ENCODE measurements around the gene USP34.
A peak's percentile ranks its signal among the peaks of the same experiment; 100 is the strongest.
"Not testable (repeated sequence)": the region's sequence is repeated elsewhere in the genome, so short reads cannot be mapped to it uniquely, and the experiment has no call there.

USP34 gene

DNA sequence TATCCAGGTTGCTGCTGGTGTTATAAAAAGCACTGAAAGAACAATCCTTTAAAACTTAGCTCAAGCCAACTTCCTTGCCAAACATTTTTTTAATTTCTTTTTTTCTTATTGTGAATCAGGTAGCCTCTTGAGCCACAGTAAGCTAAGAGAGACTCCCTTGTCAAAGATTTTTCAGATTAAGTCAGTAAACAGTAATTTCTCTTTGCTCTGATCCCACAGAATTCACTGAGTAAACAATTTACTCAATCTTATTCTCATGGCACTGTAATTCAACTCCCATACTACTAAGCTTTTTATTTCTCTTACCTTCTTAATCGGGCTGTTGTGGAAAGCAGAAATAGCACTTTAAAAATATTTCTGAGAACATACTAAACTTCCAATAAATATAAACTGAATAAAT lies 226.2 kb downstream of the USP34 start:
- FAIRE-seq, result no peak

DNA sequence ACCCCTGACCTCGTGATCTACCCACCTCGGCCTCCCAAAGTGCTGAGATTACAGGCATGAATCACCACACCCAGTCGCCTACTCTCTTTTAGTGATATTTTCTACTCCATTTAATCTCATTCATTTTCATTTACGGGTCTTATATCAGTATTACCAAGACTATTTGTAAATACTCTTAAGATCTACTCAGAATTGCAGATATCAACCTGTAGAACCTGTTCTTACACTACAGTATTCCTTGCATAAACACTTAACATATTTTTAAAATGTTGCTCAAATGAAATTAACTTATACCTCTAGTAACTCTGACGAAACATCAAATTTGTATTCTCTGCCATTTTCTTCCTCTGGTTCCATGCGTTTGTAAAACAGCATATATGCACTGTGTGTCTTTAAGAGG lies 229.6 kb downstream of the USP34 start:
- FAIRE-seq, result no peak

- peak; percentile 75 for FAIRE-seq
Measured at GRCh38 chr2:61238219-61239012, 232.5 kb downstream of the USP34 start.

DNA sequence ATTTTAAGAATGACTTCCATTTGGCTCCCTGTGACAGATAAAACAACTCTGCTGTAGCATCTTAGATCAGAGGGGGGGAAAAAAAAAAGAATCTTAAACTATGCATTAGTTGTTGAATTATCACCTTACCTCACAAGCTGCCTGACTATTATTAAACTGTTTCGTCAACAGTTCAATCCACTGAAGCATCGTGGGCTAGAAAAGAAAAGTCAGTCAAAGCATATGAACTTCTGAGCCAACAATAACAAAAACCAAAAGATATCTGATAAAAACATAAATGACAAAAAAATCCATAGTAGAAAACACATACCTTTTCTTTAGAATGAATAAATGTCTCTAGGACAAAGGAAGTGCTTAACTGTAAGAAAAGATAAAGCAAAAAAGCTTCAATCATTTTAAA lies 235.2 kb downstream of the USP34 start:
- no peak for FAIRE-seq

DNA sequence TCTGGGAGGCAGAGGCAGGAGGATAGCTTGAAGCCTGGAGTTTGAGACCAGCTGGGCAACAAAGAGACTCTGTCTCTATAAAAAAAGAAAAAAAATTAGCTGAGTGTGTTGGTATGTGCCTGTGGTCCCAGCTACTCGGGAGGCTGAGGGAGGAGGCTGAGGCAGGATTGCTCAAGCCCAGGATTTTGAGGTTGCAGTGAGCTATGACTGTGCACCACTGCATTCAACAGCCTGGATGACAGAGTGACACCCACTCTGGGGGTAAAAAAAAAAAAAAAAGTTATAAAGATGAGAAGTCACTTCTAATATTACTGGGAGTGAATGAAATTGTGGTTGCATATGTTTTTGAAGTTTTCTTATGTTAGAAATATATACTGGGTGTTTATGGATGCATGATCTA lies 237.3 kb downstream of the USP34 start:
- FAIRE-seq, result no peak

GRCh38 chr2:61229936-61230335 lies 241.0 kb downstream of the USP34 start:
- FAIRE-seq, result no peak

DNA sequence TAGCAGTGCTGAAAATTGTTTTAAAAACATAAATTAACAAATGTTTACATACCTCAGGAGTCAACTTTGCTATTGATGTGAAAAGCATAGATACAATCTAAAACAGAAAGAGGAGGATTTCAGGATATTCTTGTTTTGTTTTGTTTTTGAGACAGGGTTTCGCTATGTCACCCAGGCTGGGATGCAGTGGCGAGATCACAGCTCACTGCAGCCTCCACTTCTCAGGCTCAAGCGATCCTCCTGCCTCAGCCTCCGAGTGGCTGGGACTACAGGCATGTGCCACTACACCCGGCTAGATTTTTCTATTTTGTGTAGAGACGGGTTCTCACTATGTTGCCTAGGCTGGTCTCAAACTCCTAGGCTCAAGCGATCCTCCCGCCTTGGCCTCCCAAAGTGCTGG lies 248.3 kb downstream of the USP34 start:
- FAIRE-seq, result no peak

GRCh38 chr2:61221819-61222218 lies 249.1 kb downstream of the USP34 start:
- no peak for FAIRE-seq

- no peak for FAIRE-seq
Measured at GRCh38 chr2:61220768-61221167, 250.1 kb downstream of the USP34 start.

GRCh38 chr2:61218817-61219170 lies 252.1 kb downstream of the USP34 start:
- no peak for FAIRE-seq

DNA sequence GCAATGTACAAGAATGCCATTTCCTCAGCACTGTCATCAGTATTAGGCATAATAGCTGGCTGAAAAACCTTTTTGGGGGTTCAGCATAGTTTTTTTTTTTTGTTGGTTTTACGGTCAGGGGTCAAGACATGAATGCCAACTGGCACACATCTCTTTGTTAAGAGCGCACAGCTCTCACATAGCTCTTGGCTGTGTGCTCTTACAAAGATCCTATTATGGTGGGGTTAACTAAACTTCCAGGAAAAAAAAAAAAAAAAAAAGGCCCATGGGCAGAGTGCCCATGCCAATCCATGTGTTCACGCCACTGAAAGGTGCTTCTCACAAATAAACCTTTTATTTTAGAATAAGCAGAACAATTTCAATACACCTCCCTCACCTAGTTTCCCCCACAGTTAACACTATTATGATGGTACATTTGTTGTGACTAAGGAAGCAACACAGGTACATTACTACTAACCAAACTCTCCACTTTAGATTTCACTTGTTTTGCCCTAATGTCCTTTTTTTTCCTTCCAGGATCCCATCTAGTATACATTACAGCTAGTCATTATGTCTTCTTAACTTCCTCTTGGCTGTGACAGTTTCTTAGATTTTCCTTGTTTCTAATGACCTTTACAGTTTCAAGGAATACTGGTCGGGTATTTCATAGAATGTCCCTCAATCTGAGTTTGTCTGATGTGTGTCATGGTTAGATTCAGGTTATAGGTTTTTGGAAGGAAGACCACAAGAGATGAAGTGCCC lies 252.6 kb downstream of the USP34 start:
- FAIRE-seq, result no peak

- FAIRE-seq, result no peak
Measured at GRCh38 chr2:61214171-61214570, 256.7 kb downstream of the USP34 start.

GRCh38 chr2:61210332-61210981 lies 260.4 kb downstream of the USP34 start:
- FAIRE-seq, result no peak

- no peak for FAIRE-seq
Measured at GRCh38 chr2:61205132-61205531, 265.8 kb downstream of the USP34 start.

DNA sequence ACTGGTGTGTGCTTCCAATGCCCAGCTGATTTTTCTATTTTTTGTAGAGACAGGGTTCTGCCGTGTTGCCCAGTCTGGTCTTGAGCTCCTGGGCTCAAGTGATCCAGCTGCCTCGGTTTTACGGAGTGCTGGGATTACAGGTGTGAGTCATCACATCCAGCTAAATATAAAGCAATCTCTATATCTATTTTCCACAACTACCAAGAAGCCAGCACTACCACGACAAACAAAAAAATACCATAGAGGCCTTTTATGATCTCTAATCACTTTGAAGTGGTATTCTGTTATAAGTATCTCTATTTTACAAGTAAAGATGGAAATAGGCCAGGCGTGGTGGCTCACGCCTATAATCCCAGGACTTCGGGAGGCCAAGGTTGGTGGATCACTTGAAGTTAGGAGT lies 274.2 kb downstream of the USP34 start:
- FAIRE-seq, result no peak

DNA sequence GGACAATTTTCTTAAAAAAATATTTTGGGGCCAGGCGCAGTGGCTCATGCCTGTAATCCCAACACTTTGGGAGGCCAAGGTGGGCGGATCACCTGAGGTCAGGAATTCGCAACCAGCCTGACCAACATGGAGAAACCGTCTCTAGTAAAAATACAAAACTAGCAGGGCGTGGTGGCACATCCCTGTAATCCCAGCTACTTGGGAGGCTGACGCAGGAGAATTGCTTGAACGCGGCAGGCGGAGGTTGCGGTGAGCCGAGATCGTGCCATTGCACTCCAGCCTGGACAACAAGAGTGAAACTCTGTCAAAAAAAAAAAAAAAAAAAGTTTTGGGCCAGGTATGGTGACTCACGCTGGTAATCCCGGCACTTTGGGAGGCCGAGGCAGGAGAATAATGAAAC lies 276.2 kb downstream of the USP34 start:
- not testable (repeated sequence) for FAIRE-seq

DNA sequence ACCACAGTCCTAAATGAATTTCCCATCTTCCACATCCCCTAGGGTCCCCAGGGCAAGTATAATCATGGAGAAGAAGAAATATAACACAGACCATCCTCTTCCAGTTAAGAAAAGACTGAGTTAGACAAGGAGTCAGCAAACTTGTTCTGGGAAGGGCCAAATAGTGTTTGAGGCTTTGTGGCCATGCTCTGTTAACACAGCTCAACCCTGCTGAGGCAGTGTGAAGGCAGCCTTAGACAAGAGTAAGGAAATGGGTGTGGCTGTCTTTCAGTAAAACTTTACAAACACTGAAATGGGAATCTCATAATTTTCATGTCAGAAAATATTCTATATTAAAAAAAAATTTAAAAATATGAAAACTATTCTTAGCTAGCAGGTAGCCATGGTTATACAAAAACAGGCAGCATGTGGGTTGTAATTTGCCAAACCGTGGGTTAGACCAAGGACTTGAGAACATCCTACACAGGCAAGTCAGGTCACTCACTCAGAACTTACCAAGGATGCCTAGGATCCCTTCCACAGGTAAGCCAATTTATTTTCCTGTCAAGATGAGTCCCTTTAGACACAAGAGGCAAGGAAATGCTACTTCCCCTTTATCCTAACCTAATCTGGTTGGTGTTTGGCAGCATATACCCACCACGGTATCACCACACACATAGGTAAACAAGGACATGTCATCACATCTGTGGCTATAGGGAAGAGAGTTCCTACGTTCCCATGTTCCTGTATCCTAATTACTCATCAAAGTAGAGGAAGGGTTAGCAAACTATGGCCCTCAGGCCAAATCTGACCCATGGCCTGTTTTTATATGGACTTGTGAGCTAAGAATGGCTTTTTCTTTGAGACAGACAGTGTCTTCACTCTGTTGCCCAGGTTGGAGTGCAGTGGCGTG lies 277.0 kb downstream of the USP34 start:
- FAIRE-seq, result no peak

DNA sequence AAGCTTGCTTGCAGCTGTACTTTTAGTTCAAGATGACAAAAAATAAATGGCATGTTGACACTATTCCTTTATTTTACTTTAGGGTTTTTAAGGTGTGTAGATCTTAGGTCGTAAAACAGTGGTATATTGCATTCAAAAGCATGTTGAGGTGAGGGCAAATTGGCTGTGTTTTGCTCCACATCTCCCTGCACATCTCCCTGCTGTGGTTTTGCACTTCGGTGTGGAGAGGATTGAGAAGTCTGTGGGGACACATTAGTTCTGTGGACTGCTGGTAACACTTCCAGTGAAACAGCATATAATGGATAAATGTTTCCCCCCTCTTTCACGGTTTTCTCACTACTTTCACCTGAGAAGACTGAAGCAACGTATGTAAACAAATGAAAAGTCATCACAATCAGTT lies 283.8 kb downstream of the USP34 start:
- no peak for FAIRE-seq

GRCh38 chr2:61185231-61185728 lies 285.6 kb downstream of the USP34 start:
- FAIRE-seq, result no peak

GRCh38 chr2:61184263-61184662 lies 286.6 kb downstream of the USP34 start:
- no peak for FAIRE-seq

GRCh38 chr2:61183795-61184194 lies 287.1 kb downstream of the USP34 start:
- FAIRE-seq, result no peak

GRCh38 chr2:61182059-61182383 lies 288.9 kb downstream of the USP34 start:
- FAIRE-seq, result no peak
